GM19324 (cell line): ENCODE results near the gene PITHD1.
A peak's percentile ranks its signal among the peaks of the same experiment; 100 is the strongest.
"Not testable (repeated sequence)": the region's sequence is repeated elsewhere in the genome, so short reads cannot be mapped to it uniquely, and the experiment has no call there.

ENCODE experiments used
- ATAC-seq: cut with Tn5 transposase; IDR thresholded peaks from one replicate; pipeline ENCODE4 v1.9.1; 2021; ENCODE audit warnings: mild to moderate bottlenecking, moderate library complexity; ENCODE audit not compliant: unreplicated experiment, low FRiP score

Gene PITHD1

DNA sequence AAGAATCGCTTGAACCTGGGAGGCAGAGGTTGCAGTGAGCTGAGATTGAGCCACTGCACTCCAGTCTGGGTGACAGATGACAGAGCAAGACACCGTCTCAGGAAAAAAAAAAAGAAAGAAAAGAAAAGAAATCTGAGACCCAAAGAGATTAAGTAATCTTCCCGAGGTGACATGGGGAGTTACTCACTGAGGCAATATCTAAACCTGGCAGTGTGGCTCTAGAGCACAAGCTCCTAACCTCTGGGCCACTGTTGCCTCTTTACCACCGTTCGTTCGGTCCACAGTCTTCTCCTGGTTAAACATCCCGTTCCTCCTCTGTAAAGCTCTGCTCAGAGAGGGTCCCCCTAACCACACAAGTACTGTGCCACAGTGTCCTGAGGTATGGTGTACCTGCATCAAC lies 45.5 kb downstream of the PITHD1 start:
- no peak for ATAC-seq

DNA sequence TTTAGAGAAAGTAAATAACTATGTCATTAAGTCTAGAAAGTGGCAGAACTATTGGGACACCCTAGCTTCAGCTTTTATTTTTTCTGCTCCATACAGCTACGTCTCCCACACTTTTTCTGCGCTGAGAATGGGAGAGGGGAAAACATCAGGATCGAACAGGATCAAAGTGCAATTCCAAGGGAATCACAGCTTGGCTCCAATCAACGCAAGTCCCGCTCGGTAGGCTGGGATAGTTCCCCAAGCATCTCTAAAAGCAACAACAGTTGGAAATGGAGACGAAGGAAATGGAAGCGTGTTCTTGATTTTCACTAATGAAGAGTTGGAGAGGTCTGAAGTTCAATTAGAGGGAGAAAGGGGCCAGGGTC lies 46.5 kb downstream of the PITHD1 start:
- no peak for ATAC-seq

DNA sequence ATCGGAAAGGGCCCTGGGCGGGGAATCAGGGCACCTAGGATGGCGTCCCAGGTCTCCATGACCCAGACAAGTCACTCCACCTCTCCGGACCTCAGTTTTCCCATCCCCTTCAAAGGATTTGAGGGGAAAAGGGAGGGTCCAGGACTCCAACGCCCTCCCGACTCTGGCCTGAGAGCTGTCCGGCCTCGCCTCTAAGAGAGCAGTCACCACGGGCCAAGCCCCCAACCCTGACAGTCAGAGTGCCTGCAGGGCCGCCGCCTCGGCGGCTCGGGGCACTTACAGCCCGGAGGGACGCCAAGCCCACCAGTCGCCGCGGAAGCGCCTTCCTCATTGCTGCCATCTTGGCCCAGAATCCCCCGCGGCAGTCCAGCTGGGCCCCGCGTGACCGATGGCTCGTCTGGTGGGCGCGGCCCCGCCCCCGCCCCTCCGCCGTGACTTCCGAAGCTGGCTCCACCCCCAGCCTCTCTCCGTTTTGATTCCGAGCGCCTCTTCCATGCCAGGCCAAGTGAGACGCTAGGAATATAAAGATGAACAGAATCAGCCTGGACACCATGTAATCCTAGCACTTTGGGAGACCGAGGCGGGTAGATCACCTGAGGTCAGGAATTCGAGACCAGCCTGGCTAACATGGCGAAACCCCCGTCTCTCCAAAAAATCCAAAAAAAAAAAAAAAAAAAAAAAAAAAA lies 47.0 kb downstream of the PITHD1 start, which contains the start of gene HMGCL:
TSS of gene HMGCL (minus strand) at position 354 of the 686 bp plus-strand sequence. CDS start at position 340, 14 bp downstream.
- peak; percentile 88 for ATAC-seq

DNA sequence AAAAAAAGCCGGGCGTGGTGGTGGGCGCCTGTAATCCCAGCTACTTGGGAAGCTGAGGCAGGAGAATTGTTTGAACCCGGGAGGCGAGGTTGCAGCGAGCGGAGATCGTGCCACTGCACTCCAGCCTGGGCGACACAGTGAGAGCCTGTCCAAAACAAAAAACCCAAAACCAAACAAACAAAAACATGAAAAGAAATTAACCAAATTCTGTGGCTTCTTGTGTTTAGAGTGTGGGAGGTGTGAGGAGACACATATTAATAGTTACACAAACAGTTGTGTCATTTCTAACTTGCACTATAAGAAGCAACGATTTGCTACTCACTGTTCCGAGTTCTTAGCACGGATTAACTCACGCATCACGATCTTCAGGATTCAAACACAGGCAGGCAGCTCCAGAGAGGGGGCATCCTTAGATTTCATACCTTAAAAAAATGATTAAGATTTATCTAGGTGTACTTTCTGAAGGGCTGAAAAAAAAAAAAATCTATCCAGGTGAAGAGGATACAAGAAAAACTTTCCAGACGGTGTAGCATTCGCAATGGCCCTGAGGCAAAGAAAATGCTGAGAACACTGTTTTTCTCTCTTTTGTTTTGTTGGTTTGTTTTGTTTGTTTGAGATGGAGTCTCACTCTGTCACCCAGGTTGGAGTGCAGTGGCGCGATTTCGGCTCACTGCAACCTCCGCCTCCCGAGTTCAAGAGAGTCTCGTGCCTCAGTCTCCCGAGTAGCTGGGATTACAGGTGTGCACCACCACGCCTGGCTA lies 47.7 kb downstream of the PITHD1 start:
- no peak for ATAC-seq

DNA sequence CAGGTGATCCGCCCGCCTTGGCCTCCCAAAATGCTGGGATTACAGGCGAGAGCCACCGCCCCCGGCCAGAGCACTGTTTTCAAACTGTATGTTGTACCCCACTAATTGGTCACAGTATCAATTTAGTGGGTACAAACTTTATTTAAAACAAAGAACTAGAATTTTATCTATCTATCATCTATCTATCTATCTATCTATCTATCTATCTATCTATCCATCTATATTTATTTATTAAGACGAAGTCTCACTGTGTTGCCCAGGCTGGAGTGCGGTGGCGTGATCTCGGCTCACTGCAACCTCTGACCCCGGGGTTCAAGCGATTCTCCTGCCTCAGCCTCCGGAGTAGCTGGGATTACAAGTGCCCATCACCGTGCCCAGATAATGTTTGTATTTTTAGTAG lies 48.4 kb downstream of the PITHD1 start:
- ATAC-seq = not testable (repeated sequence)

DNA sequence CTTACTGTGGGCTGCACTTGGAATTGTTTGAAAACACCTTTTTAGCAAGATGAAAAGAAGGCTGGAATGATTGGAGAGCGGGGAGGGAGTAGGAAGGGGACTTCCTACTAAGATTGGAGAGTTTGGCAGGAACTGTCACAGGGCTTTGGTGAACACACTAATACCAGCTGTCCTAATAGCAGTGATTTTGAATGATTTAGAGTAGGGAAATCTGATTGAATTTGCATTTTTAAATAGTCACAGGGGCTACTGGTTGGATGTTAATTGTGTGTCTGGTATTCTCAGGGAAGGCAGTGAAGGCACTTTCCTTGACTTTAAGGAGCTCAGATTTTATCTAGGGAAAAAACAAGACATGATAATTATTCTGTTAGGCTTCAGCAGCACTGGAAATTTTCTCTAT lies 49.5 kb downstream of the PITHD1 start:
- no peak for ATAC-seq

DNA sequence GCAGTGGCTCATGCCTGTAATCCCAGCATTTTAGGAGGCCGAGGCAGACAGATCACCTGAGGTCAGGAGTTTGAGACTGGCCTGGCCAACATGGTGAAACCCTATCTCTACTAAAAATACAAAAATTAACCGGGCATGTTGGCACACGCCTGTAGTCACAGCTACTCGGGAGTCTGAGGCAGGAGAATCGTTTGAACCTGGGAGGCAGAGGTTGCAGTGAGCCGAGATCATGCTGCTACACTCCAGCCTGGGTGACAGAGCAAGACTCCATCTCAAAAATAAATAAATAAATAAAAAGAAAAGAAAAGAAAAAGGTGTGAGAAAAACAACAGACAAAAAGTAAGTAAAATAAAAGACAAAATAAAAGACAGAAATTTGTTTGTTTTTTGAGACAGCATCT lies 55.9 kb downstream of the PITHD1 start:
- not testable (repeated sequence) for ATAC-seq

DNA sequence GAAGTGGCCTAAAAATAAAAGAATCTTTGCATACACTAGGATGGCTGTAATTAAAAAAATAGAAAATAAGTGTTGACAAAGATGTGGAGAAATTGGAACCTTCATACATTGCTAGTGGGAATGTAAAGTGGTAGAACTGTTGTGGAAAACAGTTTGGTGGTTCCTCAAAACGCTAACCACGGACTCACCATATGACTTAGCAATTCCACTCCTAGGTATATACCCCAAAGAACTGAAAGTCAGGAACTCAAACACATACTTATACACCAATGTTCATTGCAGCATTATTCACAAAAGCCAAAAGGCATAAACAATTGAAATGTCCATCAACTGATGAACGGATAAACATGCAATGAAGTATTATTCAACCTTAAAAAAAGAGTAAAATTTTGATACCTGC lies 57.8 kb downstream of the PITHD1 start:
- no peak for ATAC-seq
